GM19239 (cell line): Measurements from ENCODE around the gene PEPD.
A peak's percentile ranks its signal among the peaks of the same experiment; 100 is the strongest.

Experiments used
- DNase-seq: peaks from one replicate; pipeline ENCODE4 v3.0.0; 2011; ENCODE audit warnings: low spot score; ENCODE audit not compliant: insufficient read length
- FAIRE-seq: peaks from 2 replicates; lab custom pipeline; 2011; peaks lifted over from hg19 to GRCh38; lab: Jason Lieb, UNC

Gene PEPD

GRCh38 chr19:33432446-33433170 is 89.0 kb downstream of the PEPD start:
- no peak for FAIRE-seq
- no peak for DNase-seq

GRCh38 chr19:33432015-33432414 is 89.6 kb downstream of the PEPD start:
- DNase-seq (no peak), FAIRE-seq (no peak)

- DNase-seq (peak; percentile 73), FAIRE-seq (peak; percentile 70)
Measured at GRCh38 chr19:33430674-33431277, 90.8 kb downstream of the PEPD start.

- no peak for DNase-seq
- no peak for FAIRE-seq
Measured at GRCh38 chr19:33429891-33430673, 91.5 kb downstream of the PEPD start.

GRCh38 chr19:33428627-33429125 is 92.9 kb downstream of the PEPD start:
- FAIRE-seq (no peak), DNase-seq (no peak)

GRCh38 chr19:33427801-33428626 is 93.6 kb downstream of the PEPD start:
- DNase-seq (no peak), FAIRE-seq (no peak)

- DNase-seq (no peak), FAIRE-seq (no peak)
Measured at GRCh38 chr19:33426621-33427361, 94.8 kb downstream of the PEPD start.

GRCh38 chr19:33424181-33424580 is 97.4 kb downstream of the PEPD start:
- FAIRE-seq (no peak), DNase-seq (no peak)

GRCh38 chr19:33422369-33423180 is 99.0 kb downstream of the PEPD start:
- FAIRE-seq (no peak), DNase-seq (no peak)

GRCh38 chr19:33421368-33421767 is 100.2 kb downstream of the PEPD start:
- DNase-seq: no peak
- no peak for FAIRE-seq

- FAIRE-seq: no peak
Measured at GRCh38 chr19:33420821-33421220, 100.8 kb downstream of the PEPD start.

GRCh38 chr19:33419788-33420130 is 101.8 kb downstream of the PEPD start:
- FAIRE-seq (no peak), DNase-seq (no peak)

More at GRCh38 chr19:33420821-33421220, 100.8 kb downstream of the PEPD start:
- no peak for DNase-seq

- DNase-seq (no peak), FAIRE-seq (no peak)
Measured at GRCh38 chr19:33418871-33419787, 102.5 kb downstream of the PEPD start.

GRCh38 chr19:33418461-33418860 is 103.1 kb downstream of the PEPD start:
- FAIRE-seq: no peak
- no peak for DNase-seq

GRCh38 chr19:33417751-33418150 is 103.8 kb downstream of the PEPD start:
- FAIRE-seq (no peak), DNase-seq (no peak)

GRCh38 chr19:33416307-33417215 is 105.0 kb downstream of the PEPD start:
- DNase-seq (peak; percentile 80), FAIRE-seq (no peak)
